K562 (cell line): ENCODE measurements around the gene LRRC4. TPM values are rescaled to one million over a fixed set of nuclear protein-coding genes. Genes with fewer than 3 reads are reported as not detected.

Experiments used
- ATAC-seq: fragments of 200-7000 bp; cut with Tn5 transposase; 3 replicates; pipeline ENCODE4 v1.9.1; 2020; ENCODE audit warnings: moderate library complexity
- BruUV-seq: library from RNA; stranded (reverse); fragments of 400-500 nt; replicated peaks from 2 replicates; lab custom pipeline; 2021; lab: Mats Ljungman, UMichigan
- CTCF ChIA-PET: fragments of 300-600 bp; formaldehyde crosslinking; extraction: SDS; loops from one replicate; lab custom pipeline; 2021; ENCODE audit warnings: low intra/inter-chr PET ratio; lab: Yijun Ruan, JAX
- POLR2A ChIA-PET: fragments of 300-600, 350-650 bp; sonication (Branson Sonifier 250); formaldehyde crosslinking; extraction: SDS; loops from one replicate; lab custom pipeline; 2021; ENCODE audit warnings: antibody characterized with exemption, inconsistent platforms; lab: Yijun Ruan, JAX
- DNase-seq, 4 experiments: peaks; one replicate each; pipeline versions ENCODE4 v3.0.0 to v3.0.0-alpha.2; 2011 to 2018; ENCODE audit warnings: low spot score in 3 of 4, mixed read lengths in 3 of 4; ENCODE audit errors: extremely low read depth in 1 of 4
- FAIRE-seq: peaks from 2 replicates; lab custom pipeline; 2011; peaks lifted over from hg19 to GRCh38; lab: Jason Lieb, UNC
- H2AFZ ChIP-seq: 2 replicates; pipeline ENCODE4 v1.6.0; 2011; ENCODE audit warnings: low read depth, low read length, control low read depth, inconsistent platforms
- H3K27ac ChIP-seq: fragments of 200-600 bp; 3 replicates; pipeline ENCODE4 v1.8.0; 2011; ENCODE audit warnings: low read depth, mild to moderate bottlenecking, control low read depth, inconsistent platforms, low read length, moderate library complexity, mixed read lengths; ENCODE audit errors: extremely low read depth
- H3K27me3 ChIP-seq, 2 experiments: fragments of 300-600 bp in 1 of 2; 2 replicates in 1 of 2; 3 replicates in 1 of 2; pipeline versions ENCODE4 v1.6.0 to v1.8.0; 2011; ENCODE audit warnings: inconsistent platforms in 2 of 2, low read length in 2 of 2, mild to moderate bottlenecking in 1 of 2, mixed read lengths in 1 of 2, moderate library complexity in 1 of 2; ENCODE audit not compliant: control insufficient read depth in 2 of 2, insufficient read depth in 2 of 2
- H3K36me3 ChIP-seq: fragments of 300-600 bp; 3 replicates; pipeline ENCODE4 v1.8.0; 2011; ENCODE audit warnings: mild to moderate bottlenecking, low read length, inconsistent platforms; ENCODE audit not compliant: control insufficient read depth, insufficient read depth
- H3K4me1 ChIP-seq, 2 experiments: fragments of 200-600 bp in 1 of 2; replicated peaks in 1 of 2; 2 replicates in 1 of 2; 3 replicates in 1 of 2; pipeline versions ENCODE4 v1.5.1 to v1.8.0; 2011; ENCODE audit warnings: inconsistent platforms in 2 of 2, low read length in 2 of 2, mild to moderate bottlenecking in 1 of 2, mixed read lengths in 1 of 2, moderate library complexity in 1 of 2; ENCODE audit not compliant: control insufficient read depth in 2 of 2, insufficient read depth in 2 of 2
- H3K4me2 ChIP-seq: 2 replicates; pipeline ENCODE4 v1.6.1; 2011; ENCODE audit warnings: low read length, control low read depth, inconsistent platforms, mixed read lengths; ENCODE audit not compliant: insufficient read depth
- H3K4me3 ChIP-seq: fragments of 200-600 bp; sonication (generic), shearing (Covaris generic); 2 replicates; pipeline ENCODE4 v1.5.1; 2016; ENCODE audit warnings: control low read depth, inconsistent platforms
- H3K79me2 ChIP-seq: fragments of 200-600 bp; 3 replicates; pipeline ENCODE4 v1.8.0; 2011; ENCODE audit warnings: low read length, inconsistent platforms; ENCODE audit not compliant: control insufficient read depth, insufficient read depth
- H3K9ac ChIP-seq, 2 experiments: 2 replicates each; pipeline versions ENCODE4 v1.6.0 to v1.6.1; 2011; ENCODE audit warnings: low read depth in 2 of 2, low read length in 2 of 2, control low read depth in 1 of 2, inconsistent platforms in 1 of 2, mild to moderate bottlenecking in 1 of 2, mixed read lengths in 1 of 2; ENCODE audit not compliant: insufficient read depth in 1 of 2
- H3K9me1 ChIP-seq: one replicate; pipeline ENCODE4 v1.6.0; 2011; ENCODE audit warnings: inconsistent platforms, mild to moderate bottlenecking, low read length, moderate library complexity; ENCODE audit not compliant: control insufficient read depth, insufficient read depth
- H3K9me3 ChIP-seq: replicated peaks from 2 replicates; pipeline ENCODE4 v1.5.1; 2011; ENCODE audit warnings: low read depth, low read length, inconsistent platforms; ENCODE audit not compliant: control insufficient read depth, insufficient read depth
- H4K20me1 ChIP-seq: replicated peaks from 2 replicates; pipeline ENCODE4 v1.6.1; 2011; ENCODE audit warnings: low read length, inconsistent platforms, mixed read lengths; ENCODE audit not compliant: control insufficient read depth, insufficient read depth
- CHD4 ChIP-seq: fragments of 200-600 bp; sonication (generic); IDR thresholded peaks from 3 replicates; pipeline ENCODE4 v1.6.1; 2012; ENCODE audit warnings: low read depth, mild to moderate bottlenecking, mixed read lengths, low read length, inconsistent platforms; ENCODE audit not compliant: insufficient read depth, insufficient replicate concordance, poor library complexity, severe bottlenecking
- MAFF ChIP-seq: IDR thresholded peaks from 2 replicates; pipeline ENCODE4 v1.6.1; 2012; ENCODE audit warnings: low read length, improper control_type of control experiment
- NUFIP1 ChIP-seq: fragments of 450-650 bp; IDR thresholded peaks from 2 replicates; pipeline ENCODE4 v1.6.1; 2018; ENCODE audit not compliant: partially characterized antibody
- ZNF586 ChIP-seq: fragments of 450-650 bp; formaldehyde crosslinking; conservative IDR thresholded peaks from 2 replicates; pipeline ENCODE4 v1.4.0; 2020; ENCODE audit warnings: mild to moderate bottlenecking, moderate library complexity
- ZNF77 ChIP-seq: fragments of 250-450 bp; sonication (Bioruptor Pico); IDR thresholded peaks from 2 replicates; pipeline ENCODE4 v1.5.0; 2020
- WGBS: fragments of 100-300 bp; shearing (Covaris generic); methylation state at CpG from one replicate; pipeline ENCODE4 v1.1.6; 2016; ENCODE audit warnings: low coverage, mixed read lengths; ENCODE audit not compliant: insufficient coverage; ENCODE audit errors: missing lambda C conversion rate; 5-methylcytosine and 5-hydroxymethylcytosine counted together
- in situ Hi-C: fragments of 300-500 bp; cut with MboI; formaldehyde crosslinking; loops from 4 replicates; pipeline ENCODE4 v1.15.0; 2018; ENCODE audit warnings: inconsistent platforms, mixed read lengths
- intact Hi-C: fragments of 100-400 bp; cut with micrococcal nuclease; formaldehyde crosslinking; loops from 2 replicates; pipeline ENCODE4 v1.14.2; 2022
- polyA plus RNA-seq, 8 experiments: library from polyadenylated mRNA; depleted of rRNA in 4 of 8; stranded (reverse) in 5 of 8; unstranded in 3 of 8; fragments of >200 nt; fragmentation: Nextera tagmentation in 2 of 8; fragmentation: Illumina TruSeq in 1 of 8; extraction: Ambion mirVana in 2 of 8; extraction: Trizol in 1 of 8; gene quantifications; 2 replicates each; pipeline versions ENCODE4 v1.2.1 to v1.2.3, GENCODE V29; 2011 to 2014; ENCODE audit warnings: inconsistent platforms in 1 of 8, missing spikeins in 1 of 8
- total RNA-seq, 7 experiments: library from RNA; depleted of rRNA in 6 of 7; stranded (reverse); fragments of >200 nt in 6 of 7; fragmentation: Illumina TruSeq in 2 of 7; extraction: Trizol in 2 of 7; gene quantifications; 2 replicates each; pipeline versions ENCODE4 v1.2.1 to v1.2.3, GENCODE V29; 2011 to 2021; ENCODE audit warnings: low replicate concordance in 1 of 7
- TF ChIP-seq, protein P1 (sequence below), 2 experiments: fragments of 450-650 bp; IDR thresholded peaks; 2 replicates each; pipeline ENCODE4 v1.6.1; 2018; ENCODE audit warnings: mild to moderate bottlenecking in 2 of 2, low read depth in 1 of 2; ENCODE audit not compliant: partially characterized antibody in 2 of 2

LRRC4 gene
- total and polyA plus RNA-seq, 9 of the 15 experiments (the other 6 are each of a cell fraction or from before 2014, with no cell fraction given): 0.04 to 0.11 TPM; not detected in 7

DNA sequence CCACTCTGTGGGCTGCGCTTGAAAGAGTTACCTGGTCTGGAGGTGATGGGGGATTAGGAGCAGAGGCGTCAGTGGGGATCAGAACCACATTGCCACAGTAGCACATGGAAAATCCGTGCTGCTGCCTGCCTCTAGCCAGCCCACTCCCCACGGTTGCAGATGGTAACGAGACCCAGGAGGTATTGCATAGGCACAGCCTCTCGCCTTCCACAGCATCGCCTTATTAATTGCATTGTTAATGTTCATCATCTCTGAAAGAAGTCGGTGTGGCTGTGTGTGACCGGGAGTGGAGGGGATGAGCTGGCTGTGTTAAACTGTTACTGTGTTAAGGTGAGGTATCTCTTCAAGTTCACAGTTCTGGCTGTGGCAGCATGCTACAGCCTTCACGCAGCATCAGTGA is 35.2 kb upstream of the LRRC4 start:
- intact Hi-C loops: no loop called here
- no TSS peak for BruUV-seq
- TF ChIP-seq ZNF77 (CRISPR knock-in tag): no peak
- TF ChIP-seq, protein P1, sequence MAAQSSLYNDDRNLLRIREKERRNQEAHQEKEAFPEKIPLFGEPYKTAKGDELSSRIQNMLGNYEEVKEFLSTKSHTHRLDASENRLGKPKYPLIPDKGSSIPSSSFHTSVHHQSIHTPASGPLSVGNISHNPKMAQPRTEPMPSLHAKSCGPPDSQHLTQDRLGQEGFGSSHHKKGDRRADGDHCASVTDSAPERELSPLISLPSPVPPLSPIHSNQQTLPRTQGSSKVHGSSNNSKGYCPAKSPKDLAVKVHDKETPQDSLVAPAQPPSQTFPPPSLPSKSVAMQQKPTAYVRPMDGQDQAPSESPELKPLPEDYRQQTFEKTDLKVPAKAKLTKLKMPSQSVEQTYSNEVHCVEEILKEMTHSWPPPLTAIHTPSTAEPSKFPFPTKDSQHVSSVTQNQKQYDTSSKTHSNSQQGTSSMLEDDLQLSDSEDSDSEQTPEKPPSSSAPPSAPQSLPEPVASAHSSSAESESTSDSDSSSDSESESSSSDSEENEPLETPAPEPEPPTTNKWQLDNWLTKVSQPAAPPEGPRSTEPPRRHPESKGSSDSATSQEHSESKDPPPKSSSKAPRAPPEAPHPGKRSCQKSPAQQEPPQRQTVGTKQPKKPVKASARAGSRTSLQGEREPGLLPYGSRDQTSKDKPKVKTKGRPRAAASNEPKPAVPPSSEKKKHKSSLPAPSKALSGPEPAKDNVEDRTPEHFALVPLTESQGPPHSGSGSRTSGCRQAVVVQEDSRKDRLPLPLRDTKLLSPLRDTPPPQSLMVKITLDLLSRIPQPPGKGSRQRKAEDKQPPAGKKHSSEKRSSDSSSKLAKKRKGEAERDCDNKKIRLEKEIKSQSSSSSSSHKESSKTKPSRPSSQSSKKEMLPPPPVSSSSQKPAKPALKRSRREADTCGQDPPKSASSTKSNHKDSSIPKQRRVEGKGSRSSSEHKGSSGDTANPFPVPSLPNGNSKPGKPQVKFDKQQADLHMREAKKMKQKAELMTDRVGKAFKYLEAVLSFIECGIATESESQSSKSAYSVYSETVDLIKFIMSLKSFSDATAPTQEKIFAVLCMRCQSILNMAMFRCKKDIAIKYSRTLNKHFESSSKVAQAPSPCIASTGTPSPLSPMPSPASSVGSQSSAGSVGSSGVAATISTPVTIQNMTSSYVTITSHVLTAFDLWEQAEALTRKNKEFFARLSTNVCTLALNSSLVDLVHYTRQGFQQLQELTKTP (IDR thresholded peaks at IDR 0.05; ENCODE audit: low read depth in 1 of 2, partially characterized antibody in 2 of 2): no peak
- no peak for TF ChIP-seq CHD4
- no peak for TF ChIP-seq NUFIP1
- TF ChIP-seq MAFF: no peak
- TF ChIP-seq ZNF586 (CRISPR knock-in tag): no peak
- no peak for FAIRE-seq
- Histone ChIP-seq H3K27ac (no peak overlapping the region), H3K36me3 (peaks cover 39% of the 10 kb centered on the region; the same call in 2 of the 3 replicates), H2AFZ (no peak overlapping the region), H3K9me3 (no peaks in the 10 kb centered on the region), H3K9me1 (no peaks in the 10 kb centered on the region), H3K4me2 (no peak overlapping the region), H3K79me2 (no peaks in the 10 kb centered on the region), H4K20me1 (peaks cover 10% of the 10 kb centered on the region), H3K4me1 (no peaks in the 10 kb centered on the region), H3K9ac (no peak overlapping the region), H3K4me3 (no peak overlapping the region), H3K27me3 (no peaks in the 10 kb centered on the region)
- WGBS: 89% methylated on average over 10 of the region's 10 CpGs
- no peak for ATAC-seq
- CTCF ChIA-PET: no interaction called here
- DNase-seq: no peak
- in situ Hi-C loops: no loop called here
- POLR2A ChIA-PET: interaction anchor here (0.6 to 0.7 kb wide), 3 partner anchors 133 to 157 kb away, joined by 3 read pairs; no protein-coding TSS in a partner anchor
